H1 (cell line): ENCODE measurements around the gene CGN. TPM values are rescaled to one million over a fixed set of nuclear protein-coding genes. Genes with fewer than 3 reads are reported as not detected.

Experiments
- CTCF ChIA-PET: fragments of 300-600 bp; sonication (Branson Sonifier 250); formaldehyde crosslinking; loops from one replicate; lab custom pipeline; 2021; ENCODE audit not compliant: partially characterized antibody; lab: Charles Lee
- POLR2A ChIA-PET: fragments of 300-600 bp; sonication (Branson Sonifier 250); formaldehyde crosslinking; loops from one replicate; lab custom pipeline; 2021; ENCODE audit warnings: inconsistent platforms; ENCODE audit not compliant: partially characterized antibody; lab: Charles Lee
- DNase-seq, 2 experiments: peaks; one replicate each; pipeline versions ENCODE4 v3.0.0 to v3.0.0-alpha.2; 2010 to 2022; ENCODE audit warnings: low spot score in 2 of 2, low read depth in 1 of 2, mixed read lengths in 1 of 2
- FAIRE-seq: peaks from 2 replicates; lab custom pipeline; 2011; peaks lifted over from hg19 to GRCh38; lab: Jason Lieb, UNC
- H2AFZ ChIP-seq: 2 replicates; pipeline ENCODE4 v1.8.1; 2012; ENCODE audit warnings: low read length, inconsistent platforms
- H2AK5ac ChIP-seq: 2 replicates; pipeline ENCODE4 v1.6.1; 2013; ENCODE audit warnings: low read depth, low read length
- H2BK120ac ChIP-seq: replicated peaks from 2 replicates; pipeline ENCODE3; 2013; ENCODE audit warnings: low read depth, low read length, inconsistent platforms
- H2BK12ac ChIP-seq: 2 replicates; pipeline ENCODE4 v1.6.1; 2013; ENCODE audit warnings: low read depth, low read length
- H2BK15ac ChIP-seq: 2 replicates; pipeline ENCODE4 v1.6.1; 2013; ENCODE audit warnings: low read length
- H2BK20ac ChIP-seq: 2 replicates; pipeline ENCODE4 v1.6.1; 2013; ENCODE audit warnings: low read length
- H2BK5ac ChIP-seq: 2 replicates; pipeline ENCODE4 v1.6.1; 2013; ENCODE audit warnings: low read depth, low read length
- H3K14ac ChIP-seq: 2 replicates; pipeline ENCODE4 v1.6.1; 2013; ENCODE audit warnings: inconsistent platforms; ENCODE audit not compliant: insufficient read length
- H3K18ac ChIP-seq: 2 replicates; pipeline ENCODE4 v1.6.1; 2013; ENCODE audit warnings: low read length; ENCODE audit errors: extremely low read depth
- H3K23ac ChIP-seq: 2 replicates; pipeline ENCODE4 v1.6.1; 2013; ENCODE audit warnings: inconsistent platforms; ENCODE audit not compliant: insufficient read length
- H3K23me2 ChIP-seq: 2 replicates; pipeline ENCODE4 v1.6.1; 2013; ENCODE audit warnings: low read depth, low read length
- H3K27ac ChIP-seq: 2 replicates; pipeline ENCODE4 v1.6.1; 2011; ENCODE audit warnings: low read depth, low read length, inconsistent platforms
- H3K27me3 ChIP-seq, 4 experiments: replicated peaks in 1 of 4; 1 replicate in 1 of 4; 2 replicates in 3 of 4; pipeline versions ENCODE4 v1.6.1 to v1.8.1; 2011 to 2013; ENCODE audit warnings: low read length in 3 of 4, mild to moderate bottlenecking in 3 of 4, inconsistent platforms in 2 of 4, mixed read lengths in 2 of 4, moderate library complexity in 1 of 4; ENCODE audit not compliant: control insufficient read depth in 3 of 4, insufficient read depth in 3 of 4; ENCODE audit errors: extremely low read depth in 1 of 4
- H3K36me3 ChIP-seq, 4 experiments: 2 replicates each; pipeline versions ENCODE4 v1.6.1 to v1.8.1; 2011 to 2013; ENCODE audit warnings: mild to moderate bottlenecking in 4 of 4, low read length in 3 of 4, moderate library complexity in 2 of 4, control low read depth in 1 of 4, inconsistent platforms in 1 of 4; ENCODE audit not compliant: insufficient read depth in 4 of 4, control insufficient read depth in 2 of 4
- H3K4ac ChIP-seq: replicated peaks from 2 replicates; pipeline ENCODE3; 2013; ENCODE audit warnings: low read length, low read depth, mixed read lengths, inconsistent platforms; ENCODE audit not compliant: insufficient read length
- H3K4me1 ChIP-seq, 4 experiments: replicated peaks in 1 of 4; 1 replicate in 1 of 4; 2 replicates in 3 of 4; pipeline versions ENCODE4 v1.6.1 to v1.8.1; 2011 to 2013; ENCODE audit warnings: low read length in 3 of 4, inconsistent platforms in 2 of 4, mixed read lengths in 1 of 4; ENCODE audit not compliant: insufficient read depth in 4 of 4, control insufficient read depth in 3 of 4
- H3K4me2 ChIP-seq, 2 experiments: 2 replicates each; pipeline versions ENCODE4 v1.6.1 to v1.8.1; 2011 to 2013; ENCODE audit warnings: low read depth in 2 of 2, low read length in 2 of 2, control low read depth in 1 of 2, inconsistent platforms in 1 of 2, mild to moderate bottlenecking in 1 of 2; ENCODE audit not compliant: insufficient read depth in 1 of 2
- H3K4me3 ChIP-seq, 4 experiments: fragments of 200-600, 300-600 bp in 1 of 4; sonication (generic), shearing (Covaris generic), sonication (Bioruptor Twin) in 1 of 4; 2 replicates each; pipeline versions ENCODE4 v1.5.1 to v1.8.1; 2011 to 2016; ENCODE audit warnings: low read length in 4 of 4, low read depth in 3 of 4, control low read depth in 2 of 4, inconsistent platforms in 2 of 4, mild to moderate bottlenecking in 2 of 4, mixed read lengths in 1 of 4, moderate library complexity in 1 of 4; ENCODE audit not compliant: insufficient read depth in 2 of 4; ENCODE audit errors: extremely low read depth in 1 of 4
- H3K56ac ChIP-seq: replicated peaks from 2 replicates; pipeline ENCODE3; 2013; ENCODE audit warnings: low read depth, mild to moderate bottlenecking, mixed read lengths, low read length, inconsistent platforms; ENCODE audit not compliant: insufficient read length
- H3K79me1 ChIP-seq: 2 replicates; pipeline ENCODE4 v1.6.1; 2013; ENCODE audit warnings: low read depth, low read length, control low read depth
- H3K79me2 ChIP-seq, 2 experiments: 2 replicates each; pipeline versions ENCODE4 v1.6.1 to v1.8.1; 2012 to 2013; ENCODE audit warnings: low read length in 2 of 2, mild to moderate bottlenecking in 2 of 2, inconsistent platforms in 1 of 2; ENCODE audit not compliant: insufficient read depth in 2 of 2, control insufficient read depth in 1 of 2
- H3K9ac ChIP-seq, 4 experiments: replicated peaks in 1 of 4; 1 replicate in 1 of 4; 2 replicates in 3 of 4; pipeline versions ENCODE4 v1.6.1 to v1.8.1; 2011 to 2013; ENCODE audit warnings: low read depth in 3 of 4, low read length in 3 of 4, control low read depth in 2 of 4, mild to moderate bottlenecking in 2 of 4, moderate library complexity in 2 of 4, inconsistent platforms in 1 of 4; ENCODE audit errors: extremely low read depth in 1 of 4
- H3K9me3 ChIP-seq, 2 experiments: 2 replicates each; pipeline versions ENCODE4 v1.6.1 to v1.8.1; 2012 to 2013; ENCODE audit warnings: mild to moderate bottlenecking in 2 of 2, moderate library complexity in 2 of 2, control low read depth in 1 of 2, inconsistent platforms in 1 of 2, low read depth in 1 of 2, low read length in 1 of 2, mixed read lengths in 1 of 2; ENCODE audit not compliant: insufficient read depth in 2 of 2
- H4K20me1 ChIP-seq, 2 experiments: replicated peaks in 1 of 2; 2 replicates each; pipeline versions ENCODE3 to v1.8.1; 2011 to 2013; ENCODE audit warnings: inconsistent platforms in 2 of 2, low read length in 2 of 2, mild to moderate bottlenecking in 1 of 2; ENCODE audit not compliant: insufficient read depth in 2 of 2, control insufficient read depth in 1 of 2
- H4K5ac ChIP-seq: 2 replicates; pipeline ENCODE4 v1.6.1; 2013; ENCODE audit warnings: low read length, low read depth, mixed read lengths, inconsistent platforms; ENCODE audit not compliant: insufficient read length
- H4K8ac ChIP-seq: 2 replicates; pipeline ENCODE4 v1.8.0; 2013; ENCODE audit warnings: mild to moderate bottlenecking, moderate library complexity, low read length, inconsistent platforms; ENCODE audit not compliant: insufficient read depth; ENCODE audit errors: extremely low read depth
- H4K91ac ChIP-seq: replicated peaks from 2 replicates; pipeline ENCODE3; 2013; ENCODE audit warnings: low read length, mixed read lengths, inconsistent platforms; ENCODE audit not compliant: insufficient read length
- ASH2L ChIP-seq: fragments of 200-600, 300-600 bp; sonication (generic); IDR thresholded peaks from one replicate; pipeline ENCODE4 v1.7.1; 2017; ENCODE audit warnings: low read length
- CBX8 ChIP-seq: fragments of 300-800, 300-1000 bp; sonication (generic); IDR thresholded peaks from 2 replicates; pipeline ENCODE4 v1.7.1; 2016; ENCODE audit warnings: low read depth, low read length, borderline replicate concordance
- CHD1 ChIP-seq: IDR thresholded peaks from 2 replicates; pipeline ENCODE4 v1.6.1; 2012; ENCODE audit warnings: low read depth, low read length, improper control_type of control experiment
- EGR1 ChIP-seq: IDR thresholded peaks from 2 replicates; pipeline ENCODE4 v1.6.1; 2011; ENCODE audit warnings: low read depth, low read length, borderline replicate concordance
- NANOG ChIP-seq: IDR thresholded peaks from 2 replicates; pipeline ENCODE4 v1.6.1; 2011; ENCODE audit warnings: low read length, low read depth, mild to moderate bottlenecking, inconsistent platforms; ENCODE audit not compliant: insufficient read depth, poor library complexity, severe bottlenecking
- NRF1 ChIP-seq: IDR thresholded peaks from 2 replicates; pipeline ENCODE4 v1.6.1; 2011; ENCODE audit warnings: mild to moderate bottlenecking, low read depth, low read length, improper control_type of control experiment
- YY1 ChIP-seq: IDR thresholded peaks from 2 replicates; pipeline ENCODE4 v1.6.1; 2011; ENCODE audit warnings: low read depth, mild to moderate bottlenecking, low read length
- WGBS, 2 experiments: shearing (Covaris generic) in 1 of 2; methylation state at CpG; one replicate each; pipeline versions ENCODE4 v1.1.6 to v1.1.7; 2013 to 2015; ENCODE audit warnings: low lambda C conversion rate in 2 of 2, mixed read lengths in 2 of 2, inconsistent platforms in 1 of 2, low coverage in 1 of 2, missing lambda C conversion rate in 1 of 2; ENCODE audit not compliant: insufficient replicate concordance in 2 of 2, insufficient coverage in 1 of 2, insufficient read length in 1 of 2; ENCODE audit errors: extremely low coverage in 1 of 2, missing lambda C conversion rate in 1 of 2; 5-methylcytosine and 5-hydroxymethylcytosine counted together
- polyA plus RNA-seq, 7 experiments: library from polyadenylated mRNA; depleted of rRNA in 3 of 7; stranded (reverse) in 5 of 7; unstranded in 2 of 7; fragments of >200 nt in 5 of 7; fragments of 200-250 nt in 2 of 7; gene quantifications; 1 replicate in 5 of 7; 2 replicates in 1 of 7; 4 replicates in 1 of 7; pipeline versions ENCODE4 v1.2.1 to v1.2.3, GENCODE V29; 2011 to 2013; ENCODE audit warnings: missing spikeins in 2 of 7, mixed read lengths in 2 of 7
- total RNA-seq: library from RNA; stranded (reverse); fragmentation: NEBNext Ultra II Directional; extraction: Animal tissue kit (Norgen Biotek cat#: 25700); gene quantifications from 2 replicates; pipeline ENCODE4 v1.2.1, GENCODE V29; 2021

Gene CGN
- total and polyA plus RNA-seq, 2 of the 8 experiments (the other 6 are each of a cell fraction or from before 2014, with no cell fraction given) = 15.9 to 52.7 TPM

- ChIA-PET CTCF (no interaction called here), POLR2A (interaction anchor here (1.0 to 18.0 kb wide), 3 partner anchors 19 to 253 kb away, joined by 3 to 283 read pairs (median 4); partner anchors contain the start of gene CGN)
- Histone ChIP-seq H3K4me2 (no peak overlapping the region), H2BK15ac (no peak overlapping the region), H2AFZ (no peak overlapping the region), H3K23me2 (peaks cover 6% of the 10 kb centered on the region; the same call in 1 of the 2 replicates), H3K14ac (no peak overlapping the region), H3K23ac (no peak overlapping the region), H3K9me3 (no peaks in the 10 kb centered on the region), H4K91ac (no peak overlapping the region), H3K4me3 (no peak overlapping the region), H4K5ac (no peak overlapping the region), H3K4ac (no peak overlapping the region), H3K18ac (no peak overlapping the region), H3K27me3 (no peaks in the 10 kb centered on the region), H2BK120ac (no peak overlapping the region), H3K79me1 (no peaks in the 10 kb centered on the region; the same call in 1 of the 2 replicates), H3K79me2 (peaks cover 0 to 45% of the 10 kb centered on the region in 2 experiments; a peak in 2 of 4 replicates), H3K4me1 (peaks cover 6 to 14% (median 11%) of the 10 kb centered on the region in 4 experiments), H3K36me3 (no peaks in the 10 kb centered on the region), H2BK20ac (no peak overlapping the region), H2BK5ac (no peak overlapping the region), H4K8ac (no peak overlapping the region), H3K56ac (no peak overlapping the region), H3K27ac (0 out of 2 replicates have a peak overlapping the region, but pooled peaks have one; percentile 43), H3K9ac (no peak overlapping the region), H2AK5ac (no peak overlapping the region), H4K20me1 (peaks cover 0 to 3% of the 10 kb centered on the region in 2 experiments), H2BK12ac (no peak overlapping the region)
- 100% methylated on average over 1 of the region's 1 CpG; no CpG with 5 or more reads in 1 of the 2 experiments for WGBS, 2 experiments
- FAIRE-seq (no peak), DNase-seq (no peak)
- TF ChIP-seq NANOG (no peak), CHD1 (no peak), ASH2L (no peak), CBX8 (no peak), YY1 (no peak), EGR1 (no peak), NRF1 (no peak)
Observed at GRCh38 chr1:151545542-151545941, 34.4 kb downstream of the CGN start.
